Thyroid gland (tissue), 4 donors: ENCODE measurements around the gene SLC8A1.

Experiments
- CTCF ChIP-seq, 6 experiments: fragments of 200-600 bp in 3 of 6; fragments of 450-650 bp in 3 of 6; sonication (generic) in 3 of 6; IDR thresholded peaks; one replicate each; pipeline ENCODE4 v1.5.1; 2016 to 2019; ENCODE audit warnings: antibody characterized with exemption in 6 of 6, mild to moderate bottlenecking in 2 of 6, inconsistent platforms in 1 of 6, moderate library complexity in 1 of 6
- POLR2A ChIP-seq, 2 donors: fragments of 450-650 bp; IDR thresholded peaks; one replicate each; pipeline ENCODE4 v1.6.1; 2017; ENCODE audit warnings: antibody characterized with exemption in 2 of 2, mild to moderate bottlenecking in 2 of 2, moderate library complexity in 1 of 2

GRCh38 chr2:40485854-40486253, 34.0 kb upstream of the SLC8A1 start:
- TF ChIP-seq CTCF (IDR thresholded peaks at IDR 0.05), result no peak
- no peak for TF ChIP-seq POLR2A (IDR thresholded peaks at IDR 0.05)
